OCI-LY3 (cell line): Measurements from ENCODE around the gene UPF1.
"Not testable (repeated sequence)": the region's sequence is repeated elsewhere in the genome, so short reads cannot be mapped to it uniquely, and the experiment has no call there.

Experiments used
- EZH2phosphoT487 ChIP-seq: fragments of 200-600 bp; shearing (Covaris generic); IDR thresholded peaks from 2 replicates; pipeline ENCODE4 v1.6.1; 2018; ENCODE audit warnings: antibody characterized with exemption, mixed run types, low read depth
- TF ChIP-seq, protein P1 (sequence below): fragments of 200-600, 300-600 bp; sonication (generic); IDR thresholded peaks from 2 replicates; pipeline ENCODE4 v1.5.1; 2014; ENCODE audit warnings: antibody characterized with exemption, low read length, low read depth

DNA sequence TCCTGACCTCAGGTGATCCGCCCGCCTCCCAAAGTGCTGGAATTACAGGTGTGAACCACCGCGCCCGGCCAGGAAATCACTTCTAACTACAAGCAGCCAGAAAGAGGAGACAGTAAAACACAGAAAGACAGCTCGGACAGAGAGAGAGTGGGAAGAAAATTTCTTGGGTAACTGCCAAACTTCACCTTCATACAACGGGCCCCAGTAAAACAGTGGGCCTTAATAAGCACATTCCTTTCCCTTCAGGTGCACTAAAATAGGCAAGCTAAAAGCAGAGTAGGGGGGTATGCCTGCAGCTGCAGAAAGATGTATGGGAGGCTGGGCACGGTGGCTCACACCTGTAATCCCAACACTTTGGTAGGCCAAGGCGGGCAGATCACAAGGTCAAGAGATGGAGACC, 85.8 kb downstream of the UPF1 start:
- TF ChIP-seq, protein P1, sequence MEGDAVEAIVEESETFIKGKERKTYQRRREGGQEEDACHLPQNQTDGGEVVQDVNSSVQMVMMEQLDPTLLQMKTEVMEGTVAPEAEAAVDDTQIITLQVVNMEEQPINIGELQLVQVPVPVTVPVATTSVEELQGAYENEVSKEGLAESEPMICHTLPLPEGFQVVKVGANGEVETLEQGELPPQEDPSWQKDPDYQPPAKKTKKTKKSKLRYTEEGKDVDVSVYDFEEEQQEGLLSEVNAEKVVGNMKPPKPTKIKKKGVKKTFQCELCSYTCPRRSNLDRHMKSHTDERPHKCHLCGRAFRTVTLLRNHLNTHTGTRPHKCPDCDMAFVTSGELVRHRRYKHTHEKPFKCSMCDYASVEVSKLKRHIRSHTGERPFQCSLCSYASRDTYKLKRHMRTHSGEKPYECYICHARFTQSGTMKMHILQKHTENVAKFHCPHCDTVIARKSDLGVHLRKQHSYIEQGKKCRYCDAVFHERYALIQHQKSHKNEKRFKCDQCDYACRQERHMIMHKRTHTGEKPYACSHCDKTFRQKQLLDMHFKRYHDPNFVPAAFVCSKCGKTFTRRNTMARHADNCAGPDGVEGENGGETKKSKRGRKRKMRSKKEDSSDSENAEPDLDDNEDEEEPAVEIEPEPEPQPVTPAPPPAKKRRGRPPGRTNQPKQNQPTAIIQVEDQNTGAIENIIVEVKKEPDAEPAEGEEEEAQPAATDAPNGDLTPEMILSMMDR: not testable (repeated sequence)
- not testable (repeated sequence) for TF ChIP-seq EZH2phosphoT487
